Measurements from ENCODE around the gene C3orf22.
"Not testable (repeated sequence)": the region's sequence is repeated elsewhere in the genome, so short reads cannot be mapped to it uniquely, and the experiment has no call there.

C3orf22 gene, protein sequence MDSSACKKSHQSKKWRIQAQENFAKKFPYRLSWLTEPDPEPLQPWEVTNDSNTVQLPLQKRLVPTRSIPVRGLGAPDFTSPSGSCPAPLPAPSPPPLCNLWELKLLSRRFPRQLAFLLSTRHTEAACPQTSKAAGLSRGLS

DNA sequence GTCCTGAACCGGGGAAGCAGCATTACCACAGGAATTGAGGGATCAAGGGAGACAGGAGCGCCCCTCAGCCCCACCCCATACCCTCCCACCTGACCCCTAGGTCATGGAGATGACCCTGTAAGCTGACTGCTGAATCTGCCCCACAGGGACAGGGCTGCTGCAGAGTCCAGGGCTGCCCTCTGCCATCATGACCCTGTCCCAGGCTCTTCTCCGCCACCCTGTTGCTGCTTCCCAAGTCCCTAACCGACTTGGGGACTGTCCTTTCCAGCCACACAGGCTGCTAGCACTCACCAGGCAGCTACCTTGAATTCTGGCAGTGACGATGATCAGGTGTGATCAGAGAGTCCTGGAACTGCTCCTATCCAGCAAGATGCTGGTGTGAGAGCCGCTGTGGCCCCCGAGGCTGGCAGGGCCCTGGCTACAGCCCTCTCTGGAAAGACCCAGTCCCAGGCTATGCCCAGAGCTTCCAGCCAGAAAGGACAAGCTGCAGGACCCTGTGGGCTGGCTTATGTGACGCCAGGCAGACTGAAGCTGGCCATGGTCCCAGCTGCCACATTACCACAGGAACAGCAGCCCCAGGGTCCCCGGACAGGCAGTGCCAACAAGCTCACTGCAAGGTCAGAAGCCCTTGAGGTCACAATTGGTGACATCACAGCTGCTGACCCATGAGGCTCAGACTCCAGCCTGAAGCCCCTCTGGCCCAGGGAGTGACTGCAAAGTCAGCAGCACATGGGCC is at the start of gene C3orf22:
TSS of gene C3orf22 (minus strand) at position 597 of the 736 bp plus-strand sequence. CDS start 5,542 bp downstream, outside the sequence.
- peak in 22 of 42 donors; percentile 0 to 36 (median 4) for DNase-seq
- intact Hi-C loops (cut with DNase I), result no loop called here

DNA sequence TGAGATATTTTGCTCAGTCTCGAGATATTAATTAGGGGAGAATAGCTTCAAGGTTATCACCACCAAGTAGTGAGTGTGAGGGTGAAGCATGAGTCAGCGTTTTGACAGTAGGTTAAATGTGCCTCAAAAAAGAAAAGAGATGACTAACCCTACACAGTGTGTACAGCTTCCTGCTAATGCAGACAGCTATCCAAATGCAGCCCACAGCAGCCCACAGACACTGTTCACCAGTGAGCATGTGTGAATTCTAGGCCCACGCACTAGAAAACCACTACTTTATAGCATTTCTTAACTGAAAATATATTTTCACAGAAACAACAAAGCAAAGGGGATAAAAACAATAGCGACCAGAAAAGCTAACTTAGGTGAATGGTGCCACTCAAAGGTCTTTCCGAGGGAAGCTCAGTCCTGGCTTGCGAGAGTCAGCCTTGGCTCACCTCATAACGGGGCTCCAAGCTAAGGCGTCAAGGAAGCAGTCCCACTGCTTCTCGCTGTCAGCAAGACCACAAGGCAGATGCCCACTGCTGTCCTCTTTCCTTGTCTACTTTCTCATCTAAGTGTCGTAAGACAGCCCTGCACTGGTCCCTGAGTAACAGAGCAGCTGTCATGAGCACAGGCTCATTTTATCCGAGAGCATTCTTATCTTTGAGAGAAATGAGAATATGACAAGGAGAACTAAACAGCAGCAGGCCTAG is 48.6 kb upstream of the C3orf22 start:
- peak; percentile 9 to 86 (median 51) for DNase-seq
- intact Hi-C loops (cut with DNase I), result no loop called here

DNA sequence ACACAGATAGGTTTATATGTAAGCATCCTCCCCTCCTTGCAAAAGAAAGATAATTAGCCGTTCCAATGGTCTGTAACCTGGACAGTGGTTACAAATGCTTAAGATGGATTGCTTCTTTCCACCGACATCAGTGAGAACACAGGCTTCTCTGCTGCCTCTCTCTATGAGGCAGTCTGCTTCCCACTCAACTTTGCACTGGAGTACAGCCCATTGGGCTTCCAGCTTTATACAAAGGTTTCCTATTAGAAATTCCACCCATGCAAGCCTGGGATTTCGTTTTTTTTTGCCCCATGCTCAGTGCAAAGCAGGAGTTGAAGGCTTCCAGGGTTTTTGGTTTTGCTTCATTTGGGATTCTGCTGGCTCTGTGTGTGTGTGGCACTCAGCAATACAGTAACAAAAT is 47.3 kb upstream of the C3orf22 start:
- peak in 33 of 42 donors; percentile 8 to 83 (median 44) for DNase-seq
- intact Hi-C loops (cut with DNase I), result no loop called here

DNA sequence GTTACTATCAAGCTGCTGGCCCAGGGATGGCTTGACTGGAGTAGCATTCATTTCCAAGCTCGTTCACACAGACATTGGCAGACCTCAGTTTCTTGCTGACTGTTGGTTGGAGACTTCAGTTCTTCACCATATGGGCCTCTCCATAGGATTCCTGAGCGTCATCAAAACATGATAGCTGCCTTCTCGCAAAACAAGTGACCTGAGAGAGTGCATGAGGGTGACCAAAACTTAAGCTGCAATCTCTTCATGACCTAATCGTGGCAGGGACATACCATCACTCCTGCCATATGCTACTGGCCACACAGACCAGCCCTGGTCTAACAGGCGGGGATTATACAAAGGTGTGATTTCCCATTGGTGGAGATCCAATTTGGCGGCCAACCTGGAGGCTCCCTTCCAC is 46.0 kb upstream of the C3orf22 start:
- intact Hi-C loops (cut with DNase I), result no loop called here

DNA sequence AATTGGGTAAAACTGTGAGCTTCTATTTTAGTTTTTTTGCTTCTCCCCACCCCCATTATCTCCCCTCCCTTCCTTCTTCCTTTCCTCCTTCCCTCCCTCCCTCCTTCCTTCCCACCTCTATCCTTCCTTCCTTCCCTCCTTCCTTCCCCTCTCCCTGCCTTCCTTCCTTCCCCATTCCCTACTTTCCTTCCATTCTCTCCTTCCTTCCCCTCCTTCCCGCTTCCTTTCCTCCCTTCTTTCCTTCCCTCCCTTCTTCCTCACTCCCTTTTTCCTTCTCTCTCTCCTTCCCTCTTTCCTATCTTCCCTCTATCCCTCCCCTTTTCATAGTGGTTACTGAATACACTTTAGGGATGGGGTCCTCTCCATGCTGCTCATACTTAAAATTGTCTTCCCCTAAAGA is 40.4 kb upstream of the C3orf22 start:
- no peak for DNase-seq
- intact Hi-C loops (cut with DNase I), result no loop called here

More for the DNA sequence above, 46.0 kb upstream of the C3orf22 start:
- DNase-seq, result no peak

DNA sequence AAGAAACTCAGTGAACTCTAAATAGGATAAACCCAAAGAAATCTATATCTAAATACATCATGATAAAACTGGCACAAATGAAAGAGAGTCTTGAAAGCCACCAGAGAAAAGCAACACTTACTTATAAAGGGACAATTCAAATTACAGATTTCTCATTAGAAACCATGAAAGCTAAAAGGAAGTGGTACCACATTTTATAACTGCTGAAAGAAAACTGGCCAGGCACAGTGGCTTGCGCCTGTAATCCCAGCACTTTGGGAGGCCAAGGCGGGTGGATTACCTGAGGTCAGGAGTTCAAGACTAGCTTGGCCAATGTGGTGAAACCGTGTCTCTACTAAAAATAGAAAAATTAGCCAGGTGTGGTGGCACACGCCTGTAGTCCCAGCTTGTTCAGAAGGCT is 36.7 kb upstream of the C3orf22 start:
- DNase-seq; intact Hi-C loops (cut with DNase I): not testable (repeated sequence)

DNA sequence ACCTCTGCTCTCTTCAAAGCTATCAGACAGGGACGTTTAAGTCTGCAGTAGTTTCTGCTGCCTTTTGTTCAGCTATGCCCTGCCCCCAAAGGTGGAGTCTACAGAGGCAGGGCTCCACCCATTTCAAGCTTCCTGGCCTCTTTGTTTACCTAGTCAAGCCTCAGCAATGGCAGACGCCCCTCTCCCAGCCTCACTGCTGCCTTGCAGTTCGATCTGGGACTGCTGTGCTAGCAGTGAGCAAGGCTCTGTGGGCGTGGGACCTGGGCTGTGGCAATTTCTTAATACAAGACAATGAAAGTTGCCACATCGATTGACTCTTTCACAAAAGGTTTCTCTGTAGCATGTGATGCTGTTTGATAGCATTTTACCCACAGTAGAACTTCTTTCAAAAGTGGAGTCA is 32.8 kb upstream of the C3orf22 start:
- DNase-seq; intact Hi-C loops (cut with DNase I): not testable (repeated sequence)

DNA sequence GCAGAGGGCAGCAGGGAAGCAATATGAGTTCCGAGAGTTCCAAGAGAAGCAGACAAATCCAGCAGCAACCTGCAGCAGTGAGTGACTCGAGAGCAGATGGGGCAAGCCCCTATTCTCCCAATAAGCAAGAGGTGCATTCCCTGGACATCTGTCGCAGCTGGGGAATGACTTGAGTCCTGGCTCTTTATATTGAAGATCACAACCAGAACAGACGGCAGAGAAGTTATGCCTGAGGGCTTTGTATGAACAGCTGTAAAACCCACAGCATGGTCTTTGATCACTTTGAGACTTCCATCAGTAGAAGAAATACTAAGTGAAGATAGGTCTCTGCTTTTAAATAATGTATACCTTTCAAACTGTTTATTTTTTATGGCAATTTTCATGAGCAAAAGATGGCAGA is 23.6 kb upstream of the C3orf22 start:
- intact Hi-C loops (cut with DNase I), result no loop called here

DNA sequence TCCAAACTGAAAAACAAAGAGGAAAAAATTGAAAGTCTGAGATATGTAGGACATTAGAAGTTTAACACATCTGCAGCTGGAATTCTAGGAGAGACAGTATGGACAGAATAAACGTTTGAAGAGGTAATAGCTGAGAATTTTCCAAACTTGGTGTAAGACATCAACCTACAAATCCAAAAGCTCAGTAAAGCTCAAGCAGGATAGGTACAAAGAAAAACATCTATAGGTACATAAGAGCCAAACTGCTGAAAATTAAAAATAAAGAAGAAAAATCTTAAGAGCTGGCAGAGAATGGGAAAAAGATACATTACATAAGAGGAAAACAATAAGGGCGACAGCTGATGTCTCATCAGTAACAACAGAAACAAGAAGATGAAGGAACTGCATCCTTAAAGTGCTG is 22.8 kb upstream of the C3orf22 start:
- no peak for DNase-seq
- intact Hi-C loops (cut with DNase I), result no loop called here

More for the DNA sequence above, 23.6 kb upstream of the C3orf22 start:
- no peak for DNase-seq

DNA sequence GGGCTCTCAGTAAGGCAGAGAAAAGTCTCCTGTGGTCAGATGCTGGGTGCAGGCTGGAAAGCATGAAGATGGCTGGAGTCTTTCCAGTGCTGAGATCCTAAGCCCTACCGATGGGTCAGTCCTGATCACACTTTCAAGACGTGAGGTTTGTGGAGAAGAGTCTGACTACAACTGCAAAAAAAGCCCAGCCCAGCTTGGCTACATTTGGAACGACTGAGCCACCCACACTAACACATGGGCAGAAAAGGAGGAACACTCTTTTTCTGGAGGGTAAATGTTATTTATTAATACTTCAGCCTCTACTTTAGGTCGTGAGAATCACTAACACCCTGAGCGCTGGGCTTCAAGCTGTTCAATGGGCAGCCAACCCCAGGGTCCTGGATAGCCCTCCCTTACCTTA is 22.0 kb upstream of the C3orf22 start:
- no peak for DNase-seq
- intact Hi-C loops (cut with DNase I), result no loop called here

DNA sequence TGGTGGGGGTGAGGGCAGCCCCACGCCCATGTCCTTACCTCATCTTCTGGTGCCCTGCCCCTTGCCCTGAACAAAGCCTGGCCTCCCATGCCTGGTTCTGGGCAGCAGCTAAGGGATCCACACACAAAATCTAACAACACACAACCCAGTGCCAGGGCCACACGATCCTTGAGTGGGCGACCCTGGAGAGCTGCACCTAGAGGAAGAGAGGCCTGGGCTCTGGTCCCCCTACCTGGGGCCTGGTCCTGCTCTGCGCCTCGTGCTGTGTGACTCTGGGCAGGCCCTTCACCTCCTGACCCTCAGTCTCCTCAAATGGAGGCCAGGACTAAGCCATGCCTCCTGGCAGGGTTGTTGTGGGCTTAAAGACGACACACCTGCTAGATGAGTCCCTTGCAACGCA is 20.0 kb upstream of the C3orf22 start:
- intact Hi-C loops (cut with DNase I), result no loop called here
- DNase-seq, result no peak

DNA sequence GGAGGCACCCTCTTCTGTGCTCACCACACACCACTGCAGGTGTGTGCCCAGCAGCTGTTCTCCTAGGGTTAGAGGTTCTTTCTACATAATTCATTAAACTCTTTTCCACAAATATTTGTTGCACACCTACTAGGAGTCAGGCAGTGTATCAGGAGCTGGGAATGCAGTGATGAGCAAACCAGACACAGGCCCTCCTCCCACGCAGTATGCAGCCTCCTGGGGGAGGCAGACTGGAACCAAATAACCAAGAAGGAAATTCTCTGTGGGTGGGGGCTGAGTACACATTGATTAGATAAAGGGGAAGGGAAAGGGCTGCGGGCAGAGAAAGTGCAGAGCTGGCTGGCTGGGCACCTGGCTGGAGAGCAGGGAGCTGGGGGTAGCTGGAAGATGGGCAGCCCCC is 18.5 kb upstream of the C3orf22 start:
- DNase-seq, result no peak
- intact Hi-C loops (cut with DNase I), result no loop called here

DNA sequence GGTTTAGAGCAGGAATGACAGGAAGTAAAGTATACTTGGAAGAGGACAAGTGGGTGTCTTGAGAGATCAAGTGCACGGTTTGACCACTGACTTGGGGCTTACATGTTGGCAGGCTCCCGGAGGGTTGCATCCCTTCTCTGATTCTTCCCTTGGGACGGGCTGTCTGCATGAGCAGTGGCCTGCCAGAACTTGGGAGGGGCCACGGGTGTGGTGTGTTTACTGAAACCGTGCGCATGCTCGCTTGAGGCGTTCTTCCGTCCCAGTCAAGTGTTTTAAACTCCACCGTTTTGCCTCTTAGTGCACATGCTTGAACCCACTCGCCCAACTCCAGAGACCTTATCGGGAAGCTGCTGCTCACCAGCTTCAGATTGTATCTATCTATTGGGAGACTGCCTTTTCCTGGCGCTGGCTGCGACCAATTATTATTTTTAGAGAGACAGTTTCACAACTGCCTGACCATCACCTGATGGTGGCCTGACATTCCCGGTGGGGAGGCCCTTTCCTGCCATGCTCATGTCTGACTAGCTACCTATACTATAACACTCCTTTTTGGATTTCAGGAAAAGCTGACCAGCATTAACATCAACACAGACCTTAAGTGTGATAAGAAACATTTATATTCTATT is 14.9 kb upstream of the C3orf22 start:
- intact Hi-C loops (cut with DNase I), result no loop called here
- peak in 1 of 42 donors; percentile 23 for DNase-seq

DNA sequence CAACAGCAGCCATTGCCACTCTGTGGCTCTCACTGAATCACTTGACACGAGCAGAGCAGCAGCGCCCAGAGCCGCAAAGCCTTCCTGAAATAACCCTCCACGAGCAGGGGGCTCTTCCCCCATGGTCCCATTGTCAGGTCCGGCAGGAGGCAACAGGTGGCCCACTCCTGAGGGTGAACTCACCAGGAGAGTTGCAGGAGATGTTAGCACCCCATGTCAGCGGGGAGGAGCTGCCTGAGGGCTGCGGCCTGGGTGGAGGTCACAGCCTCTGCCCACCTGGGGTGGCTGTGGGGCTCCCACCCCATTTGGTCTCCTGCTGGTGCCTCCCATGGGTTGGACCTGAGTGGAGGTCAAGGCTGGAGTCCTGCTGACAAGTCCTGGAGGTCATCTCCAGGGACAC is 12.3 kb upstream of the C3orf22 start:
- DNase-seq, result no peak
- intact Hi-C loops (cut with DNase I), result no loop called here

DNA sequence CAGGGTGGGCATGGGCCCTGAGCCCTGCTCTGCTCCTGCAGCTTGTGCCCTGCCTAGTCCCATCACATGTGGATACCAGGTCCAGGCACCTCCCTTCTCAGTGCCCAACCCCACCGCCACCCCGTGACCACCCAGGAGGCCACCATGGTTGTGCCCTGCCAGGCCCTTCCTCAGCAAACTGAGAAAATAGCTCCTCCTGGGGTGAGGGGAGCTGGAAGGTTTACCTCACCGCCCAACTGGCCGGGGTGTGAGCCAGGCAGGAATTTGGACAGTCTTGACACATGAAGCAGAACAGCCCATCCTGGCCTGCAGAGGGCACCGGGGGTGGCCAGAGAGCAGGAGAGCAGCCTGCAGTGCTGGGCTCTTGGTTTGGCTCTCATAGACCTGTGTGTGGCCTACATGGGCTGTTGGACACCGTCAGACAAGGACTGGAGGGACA is 11.4 kb upstream of the C3orf22 start:
- intact Hi-C loops (cut with DNase I), result no loop called here

DNA sequence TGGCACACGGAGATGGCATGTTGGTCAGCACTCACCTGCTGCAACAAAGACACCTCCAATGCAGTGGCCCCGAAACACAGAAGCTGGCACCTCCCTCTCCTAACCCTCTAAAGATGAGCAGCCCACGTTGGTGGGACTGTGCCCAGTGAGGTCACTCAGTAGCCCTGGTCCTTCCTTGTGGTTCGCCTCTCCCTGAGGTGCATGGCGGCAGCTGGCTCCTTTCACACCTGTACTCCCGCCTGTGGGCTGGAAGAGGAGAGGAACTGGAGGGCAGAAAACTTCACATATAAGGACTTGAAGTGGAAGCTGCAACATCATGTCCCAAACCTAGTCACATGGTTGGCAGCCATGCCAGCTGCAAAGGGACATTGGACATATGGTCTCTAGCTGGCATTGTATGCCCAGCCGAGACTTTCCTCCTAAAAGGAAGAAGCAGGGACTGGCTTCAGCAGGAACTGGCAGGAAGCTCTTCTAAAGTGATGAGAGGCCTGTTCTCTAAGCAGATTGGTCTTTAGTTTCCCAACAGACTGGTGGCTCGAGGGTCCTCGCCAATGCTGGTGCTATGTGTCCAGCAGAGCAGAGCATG is 10.8 kb upstream of the C3orf22 start:
- intact Hi-C loops (cut with DNase I), result no loop called here
- DNase-seq, result peak in 2 of 42 donors; percentile 32 to 36

More for the DNA sequence above, 11.4 kb upstream of the C3orf22 start:
- DNase-seq, result peak in 1 of 42 donors; percentile 33

DNA sequence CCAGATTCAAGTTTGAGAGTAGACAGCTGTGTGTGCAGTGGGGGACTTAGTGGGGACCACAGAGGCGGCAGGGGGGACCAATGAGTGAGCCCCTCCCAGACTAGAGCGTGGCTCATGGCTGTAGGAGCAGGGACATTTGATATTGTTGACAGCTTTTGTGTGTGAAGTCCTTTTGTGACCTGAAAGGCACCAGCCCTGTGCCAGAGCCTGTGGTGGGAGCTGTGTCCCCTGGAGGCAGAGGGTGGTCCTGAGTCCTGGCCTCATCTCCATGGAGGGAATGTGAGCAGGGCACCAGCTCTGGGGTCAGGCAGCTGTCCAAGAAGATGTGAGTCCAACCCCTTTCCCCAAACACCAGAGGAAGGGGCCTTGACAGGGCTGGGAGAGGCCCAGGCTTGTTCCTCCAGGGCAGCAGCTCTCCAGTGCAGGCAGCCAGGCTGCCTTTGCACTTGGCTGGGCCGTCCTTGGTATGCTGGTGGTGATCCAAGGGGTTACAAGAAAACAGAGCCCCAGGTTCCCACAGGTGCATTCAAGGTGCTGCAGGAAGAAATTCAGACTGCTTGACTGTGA is 10.1 kb upstream of the C3orf22 start:
- intact Hi-C loops (cut with DNase I), result no loop called here
- DNase-seq, result peak in 1 of 42 donors; percentile 13

DNA sequence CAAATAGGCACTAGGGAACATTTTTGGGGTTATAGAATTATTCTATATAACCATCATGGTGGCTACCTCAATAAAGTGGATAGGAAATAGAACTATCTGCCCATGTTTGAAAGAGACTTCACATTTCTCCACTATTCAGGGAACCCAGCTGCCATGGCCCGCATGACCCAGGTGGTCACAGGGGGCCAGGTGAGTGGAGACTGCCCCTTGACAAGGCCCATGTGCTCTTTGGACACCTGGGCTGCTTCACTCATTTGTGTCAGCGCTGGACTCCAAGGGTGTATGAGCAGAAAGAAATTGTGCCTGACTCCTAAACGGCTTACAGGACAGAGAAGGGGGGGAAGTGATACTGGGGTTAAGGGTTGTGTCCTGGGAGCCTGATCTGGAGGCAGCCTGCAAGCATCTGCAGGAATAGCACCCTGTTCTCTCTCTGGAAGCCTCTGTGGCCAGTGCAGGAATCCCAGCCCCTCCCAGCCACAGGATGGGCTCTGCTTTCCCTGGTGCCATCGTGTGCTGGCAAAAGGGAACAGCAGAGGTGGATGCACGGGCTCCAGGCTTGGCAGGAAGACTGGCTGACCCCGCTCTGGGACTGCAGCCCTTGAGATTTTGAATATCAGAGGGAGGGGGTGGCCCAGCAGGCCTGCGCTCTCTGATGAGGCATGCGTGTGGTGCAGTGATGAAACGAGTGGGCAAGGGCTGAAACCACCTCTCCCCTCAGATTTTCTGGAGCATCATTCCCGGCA is 9.1 kb upstream of the C3orf22 start:
- peak in 5 of 42 donors; percentile 22 to 42 (median 32) for DNase-seq
- intact Hi-C loops (cut with DNase I), result no loop called here
